IMR-90 (cell line): ENCODE data around the gene PRSS21. TPM values are rescaled to one million over a fixed set of nuclear protein-coding genes. Genes with fewer than 3 reads are reported as not detected.

Experiments
- ATAC-seq: fragments of 200-7000 bp; cut with Tn5 transposase; 2 replicates; pipeline ENCODE4 v1.9.1; 2020; ENCODE audit warnings: low read depth, mild to moderate bottlenecking, moderate library complexity
- BruUV-seq: library from RNA; stranded (reverse); fragments of 400-500 nt; replicated peaks from 2 replicates; lab custom pipeline; 2021; lab: Mats Ljungman, UMichigan
- CTCF ChIA-PET: fragments of 300-600 bp; formaldehyde crosslinking; extraction: SDS; loops from one replicate; lab custom pipeline; 2021; ENCODE audit warnings: antibody characterized with exemption; lab: Yijun Ruan, JAX
- POLR2A ChIA-PET: fragments of 300-600 bp; sonication (Branson Sonifier 250); formaldehyde crosslinking; loops from one replicate; lab custom pipeline; 2022; ENCODE audit warnings: antibody characterized with exemption; ENCODE audit not compliant: unreplicated experiment; lab: Charles Lee
- DNase-seq: peaks from one replicate; pipeline ENCODE4 v3.0.0; 2013
- H2AFZ ChIP-seq: replicated peaks from 2 replicates; pipeline ENCODE3; 2013; ENCODE audit warnings: low read length, mild to moderate bottlenecking; ENCODE audit not compliant: poor library complexity
- H2AK5ac ChIP-seq: 2 replicates; pipeline ENCODE4 v1.6.1; 2013; ENCODE audit warnings: low read depth, low read length, inconsistent platforms
- H2AK9ac ChIP-seq: replicated peaks from 2 replicates; pipeline ENCODE3; 2013; ENCODE audit warnings: mild to moderate bottlenecking, low read depth, low read length, moderate library complexity; ENCODE audit not compliant: poor library complexity
- H2BK120ac ChIP-seq: 2 replicates; pipeline ENCODE4 v1.6.1; 2013; ENCODE audit warnings: low read depth, low read length, inconsistent platforms
- H2BK15ac ChIP-seq: 3 replicates; pipeline ENCODE4 v1.6.1; 2013; ENCODE audit warnings: low read depth, low read length, inconsistent platforms
- H2BK20ac ChIP-seq: 2 replicates; pipeline ENCODE4 v1.6.1; 2013; ENCODE audit warnings: low read depth, mild to moderate bottlenecking, inconsistent platforms, low read length, moderate library complexity
- H2BK5ac ChIP-seq: 2 replicates; pipeline ENCODE4 v1.6.1; 2013; ENCODE audit warnings: mild to moderate bottlenecking, low read depth, low read length, inconsistent platforms; ENCODE audit not compliant: poor library complexity, severe bottlenecking
- H3K14ac ChIP-seq: replicated peaks from 2 replicates; pipeline ENCODE4 v1.6.1; 2013; ENCODE audit warnings: low read depth, low read length, inconsistent platforms
- H3K18ac ChIP-seq: 2 replicates; pipeline ENCODE4 v1.6.1; 2013; ENCODE audit warnings: low read depth, low read length, control low read depth
- H3K23ac ChIP-seq: 2 replicates; pipeline ENCODE4 v1.6.1; 2013; ENCODE audit warnings: low read depth, low read length, inconsistent platforms
- H3K27ac ChIP-seq: 2 replicates; pipeline ENCODE4 v1.5.1; 2013; ENCODE audit warnings: mild to moderate bottlenecking, control low read depth, low read length; ENCODE audit not compliant: insufficient read depth
- H3K27me3 ChIP-seq: 2 replicates; pipeline ENCODE4 v1.6.1; 2013; ENCODE audit warnings: low read length; ENCODE audit not compliant: control insufficient read depth, insufficient read depth
- H3K36me3 ChIP-seq: 2 replicates; pipeline ENCODE4 v1.6.1; 2013; ENCODE audit warnings: low read length, mixed read lengths; ENCODE audit not compliant: control insufficient read depth, insufficient read depth
- H3K4ac ChIP-seq: 2 replicates; pipeline ENCODE4 v1.6.1; 2013; ENCODE audit warnings: low read depth, low read length, inconsistent platforms
- H3K4me1 ChIP-seq: 2 replicates; pipeline ENCODE4 v1.6.1; 2013; ENCODE audit warnings: low read length, mixed read lengths; ENCODE audit not compliant: control insufficient read depth, insufficient read depth
- H3K4me2 ChIP-seq: 2 replicates; pipeline ENCODE4 v1.6.1; 2013; ENCODE audit warnings: low read depth, mild to moderate bottlenecking, control low read depth, low read length, moderate library complexity
- H3K4me3 ChIP-seq: 2 replicates; pipeline ENCODE4 v1.5.1; 2013; ENCODE audit warnings: low read depth, mild to moderate bottlenecking, control low read depth, low read length, moderate library complexity; ENCODE audit not compliant: insufficient read depth
- H3K56ac ChIP-seq: 2 replicates; pipeline ENCODE4 v1.6.1; 2013; ENCODE audit warnings: low read length, inconsistent platforms; ENCODE audit not compliant: insufficient read depth; ENCODE audit errors: extremely low read depth
- H3K79me1 ChIP-seq, 2 experiments: 2 replicates each; pipeline ENCODE4 v1.6.1; 2013; ENCODE audit warnings: low read length in 2 of 2, inconsistent platforms in 1 of 2, low read depth in 1 of 2
- H3K9ac ChIP-seq: 2 replicates; pipeline ENCODE4 v1.6.1; 2013; ENCODE audit warnings: low read depth, low read length, control low read depth
- H3K9me1 ChIP-seq: 2 replicates; pipeline ENCODE4 v1.6.1; 2013; ENCODE audit warnings: low read length, inconsistent platforms; ENCODE audit not compliant: insufficient read depth
- H3K9me3 ChIP-seq: 2 replicates; pipeline ENCODE4 v1.6.1; 2013; ENCODE audit warnings: low read length; ENCODE audit not compliant: control insufficient read depth, insufficient read depth
- H4K20me1 ChIP-seq: 2 replicates; pipeline ENCODE4 v1.6.1; 2013; ENCODE audit warnings: low read length, inconsistent platforms; ENCODE audit not compliant: insufficient read depth
- H4K5ac ChIP-seq: 2 replicates; pipeline ENCODE4 v1.6.1; 2013; ENCODE audit warnings: mild to moderate bottlenecking, low read depth, low read length, control low read depth
- H4K8ac ChIP-seq, 2 experiments: 2 replicates each; pipeline ENCODE4 v1.6.1; 2013; ENCODE audit warnings: low read depth in 2 of 2, low read length in 2 of 2, control low read depth in 1 of 2, inconsistent platforms in 1 of 2
- H4K91ac ChIP-seq: 2 replicates; pipeline ENCODE4 v1.6.1; 2013; ENCODE audit warnings: low read depth, low read length, inconsistent platforms; ENCODE audit not compliant: insufficient read depth
- CEBPB ChIP-seq: IDR thresholded peaks from 2 replicates; pipeline ENCODE4 v1.6.1; 2012; ENCODE audit warnings: low read depth, low read length, improper control_type of control experiment
- CHD1 ChIP-seq: IDR thresholded peaks from 2 replicates; pipeline ENCODE4 v1.6.1; 2012; ENCODE audit warnings: low read depth, low read length, improper control_type of control experiment
- CTCF ChIP-seq: conservative IDR thresholded peaks from 2 replicates; pipeline ENCODE4 v1.5.1; 2012; ENCODE audit warnings: mild to moderate bottlenecking, low read depth, low read length, improper control_type of control experiment
- ELK1 ChIP-seq: fragments of 150-350 bp; IDR thresholded peaks from 2 replicates; pipeline ENCODE4 v1.6.1; 2016; ENCODE audit warnings: low read depth, mild to moderate bottlenecking, low read length, moderate library complexity, borderline replicate concordance
- FOS ChIP-seq: fragments of 150-350 bp; IDR thresholded peaks from 2 replicates; pipeline ENCODE4 v1.6.1; 2016; ENCODE audit warnings: low read depth, low read length
- MAFK ChIP-seq: IDR thresholded peaks from 2 replicates; pipeline ENCODE4 v1.6.1; 2012; ENCODE audit warnings: low read depth, low read length, improper control_type of control experiment
- MAZ ChIP-seq: IDR thresholded peaks from 2 replicates; pipeline ENCODE4 v1.6.1; 2012; ENCODE audit warnings: low read depth, mild to moderate bottlenecking, low read length, improper control_type of control experiment, moderate library complexity, borderline replicate concordance
- MXI1 ChIP-seq: IDR thresholded peaks from 2 replicates; pipeline ENCODE4 v1.6.1; 2012; ENCODE audit warnings: low read depth, mild to moderate bottlenecking, low read length, moderate library complexity, borderline replicate concordance
- NFE2L2 ChIP-seq: fragments of 150-350 bp; IDR thresholded peaks from 2 replicates; pipeline ENCODE4 v1.6.1; 2016; ENCODE audit warnings: low read depth, mild to moderate bottlenecking, low read length
- POLR2A ChIP-seq: IDR thresholded peaks from 2 replicates; pipeline ENCODE4 v1.6.1; 2012; ENCODE audit warnings: mild to moderate bottlenecking, low read depth, low read length
- RAD21 ChIP-seq: IDR thresholded peaks from 2 replicates; pipeline ENCODE4 v1.6.1; 2012; ENCODE audit warnings: low read length, improper control_type of control experiment
- RCOR1 ChIP-seq: IDR thresholded peaks from 2 replicates; pipeline ENCODE4 v1.6.1; 2012; ENCODE audit warnings: mild to moderate bottlenecking, low read length, improper control_type of control experiment; ENCODE audit not compliant: insufficient replicate concordance
- RFX5 ChIP-seq: IDR thresholded peaks from 2 replicates; pipeline ENCODE4 v1.8.0; 2012; ENCODE audit warnings: low read depth, mild to moderate bottlenecking, low read length, moderate library complexity
- SMC3 ChIP-seq: fragments of 150-350 bp; IDR thresholded peaks from 2 replicates; pipeline ENCODE4 v1.6.1; 2016; ENCODE audit warnings: low read depth, mild to moderate bottlenecking, antibody characterized with exemption, low read length, moderate library complexity
- WGBS, 2 experiments: methylation state at CpG; one replicate each; pipeline versions ENCODE4 v1.1.5 to v1.1.7; 2013; ENCODE audit warnings: missing lambda C conversion rate in 2 of 2; ENCODE audit not compliant: insufficient read length in 1 of 2; ENCODE audit errors: extremely low coverage in 2 of 2; 5-methylcytosine and 5-hydroxymethylcytosine counted together
- dilution Hi-C: fragments of 300-500 bp; cut with HindIII; formaldehyde crosslinking; loops from one replicate; pipeline ENCODE4 v1.14.3; 2018; ENCODE audit warnings: low sequenced_read_pairs; ENCODE audit not compliant: unreplicated experiment
- in situ Hi-C: fragments of 300-500 bp; cut with MboI; formaldehyde crosslinking; loops from 3 replicates; pipeline ENCODE4 v1.14.3; 2019; ENCODE audit warnings: low sequenced_read_pairs, inconsistent platforms, mixed read lengths
- intact Hi-C: fragments of 100-400 bp; cut with micrococcal nuclease; formaldehyde crosslinking; loops from 2 replicates; pipeline ENCODE4 v1.10.0; 2022
- polyA plus RNA-seq, 3 experiments: library from polyadenylated mRNA; depleted of rRNA; stranded (reverse); fragments of >200 nt; gene quantifications; 2 replicates each; pipeline ENCODE4 v1.2.3, GENCODE V29; 2012; ENCODE audit warnings: low replicate concordance in 1 of 3
- total RNA-seq: library from RNA; depleted of rRNA; stranded (reverse); fragments of >200 nt; gene quantifications from 2 replicates; pipeline ENCODE4 v1.2.3, GENCODE V29; 2012

Gene PRSS21
- total and polyA plus RNA-seq, 2 of the 4 experiments (the other 2 are of a cell fraction): 0.21 TPM; not detected in 1

GRCh38 chr16:2829501-2830354 is 12.7 kb downstream of the PRSS21 start, which contains the start of gene ZG16B (continued):
- TF ChIP-seq MAZ: no peak
- no peak for TF ChIP-seq CHD1

- Histone ChIP-seq H3K23ac (no peak overlapping the region), H3K4ac (no peak overlapping the region), H3K9me1 (peaks cover 4% of the 10 kb centered on the region), H3K56ac (no peak overlapping the region), H3K9ac (no peak overlapping the region), H2BK120ac (no peak overlapping the region), H3K27ac (no peak overlapping the region), H3K36me3 (no peaks in the 10 kb centered on the region), H4K20me1 (0 out of 2 replicates have a peak, but pooled peaks cover 2% of the 10 kb centered on the region), H2AFZ (peak overlapping the region; percentile 39), H3K79me1 (no peaks in the 10 kb centered on the region), H3K4me2 (no peak overlapping the region), H4K8ac (no peak overlapping the region), H2AK9ac (no peak overlapping the region), H3K4me3 (no peak overlapping the region), H3K18ac (no peak overlapping the region), H2BK5ac (no peak overlapping the region), H3K27me3 (peaks cover 44% of the 10 kb centered on the region), H4K91ac (no peak overlapping the region), H2BK20ac (no peak overlapping the region), H2BK15ac (no peak overlapping the region), H3K9me3 (no peaks in the 10 kb centered on the region), H2AK5ac (no peak overlapping the region), H4K5ac (no peak overlapping the region), H3K4me1 (peaks cover 2% of the 10 kb centered on the region), H3K14ac (no peak overlapping the region)
- ChIA-PET CTCF (no interaction called here), POLR2A (no interaction called here)
- no CpG with 5 or more reads among the region's 5 CpGs for WGBS, 2 experiments
- ATAC-seq (no peak), DNase-seq (no peak)
- dilution Hi-C loops: no loop called here
- intact Hi-C loops: no loop called here
- in situ Hi-C loops: loop anchor here (10.0 kb wide), 1 partner anchor 84 kb away; the partner anchor contains the start of gene FLYWCH1
- BruUV-seq: no TSS peak
- TF ChIP-seq MAZ (no peak), NFE2L2 (no peak), MXI1 (no peak), FOS (no peak), ELK1 (no peak), CTCF (no peak), SMC3 (no peak), RCOR1 (no peak), CEBPB (no peak), CHD1 (no peak), POLR2A (no peak), RFX5 (no peak), RAD21 (no peak), MAFK (no peak)
Measured at GRCh38 chr16:2830355-2830695, 13.3 kb downstream of the PRSS21 start.
